HCT116 (cell line): ENCODE measurements around the gene MSI2.

ENCODE experiments used
- CTCF ChIP-seq, 3 experiments: fragments of 200-600 bp in 1 of 3; sonication (generic) in 1 of 3; IDR thresholded peaks in 2 of 3; conservative IDR thresholded peaks in 1 of 3; 2 replicates each; pipeline ENCODE4 v1.5.1; 2012 to 2017; ENCODE audit warnings: low read depth in 2 of 3, low read length in 2 of 3, antibody characterized with exemption in 1 of 3, borderline replicate concordance in 1 of 3, control low read depth in 1 of 3, mild to moderate bottlenecking in 1 of 3, mixed read lengths in 1 of 3, mixed run types in 1 of 3, moderate library complexity in 1 of 3; ENCODE audit not compliant: insufficient read depth in 1 of 3
- EZH2 ChIP-seq: fragments of 200-600 bp; sonication (generic); IDR thresholded peaks from 2 replicates; pipeline ENCODE4 v1.6.1; 2017; ENCODE audit warnings: antibody characterized with exemption, mixed run types
- EZH2phosphoT487 ChIP-seq: fragments of 200-600 bp; IDR thresholded peaks from 2 replicates; pipeline ENCODE4 v1.6.1; 2018; ENCODE audit warnings: antibody characterized with exemption, borderline replicate concordance
- POLR2AphosphoS5 ChIP-seq: IDR thresholded peaks from 2 replicates; pipeline ENCODE4 v1.6.1; 2011; ENCODE audit warnings: mild to moderate bottlenecking, low read depth, low read length, moderate library complexity
- SP1 ChIP-seq: IDR thresholded peaks from 2 replicates; pipeline ENCODE4 v1.6.1; 2012; ENCODE audit warnings: low read depth
- SRF ChIP-seq: IDR thresholded peaks from 2 replicates; pipeline ENCODE4 v1.6.1; 2012; ENCODE audit warnings: low read depth
- ZBTB33 ChIP-seq: IDR thresholded peaks from 2 replicates; pipeline ENCODE4 v1.6.1; 2011; ENCODE audit warnings: mild to moderate bottlenecking, low read length, moderate library complexity; ENCODE audit not compliant: insufficient replicate concordance; ENCODE audit errors: extremely low read depth
- ZNF274 ChIP-seq: fragments of 200-500 bp; sonication (Bioruptor generic); IDR thresholded peaks from 2 replicates; pipeline ENCODE4 v1.6.1; 2014; ENCODE audit warnings: mild to moderate bottlenecking, low read depth, low read length, inconsistent platforms
- TF ChIP-seq, protein P1 (sequence below): IDR thresholded peaks from 2 replicates; pipeline ENCODE4 v1.6.1; 2012; ENCODE audit warnings: low read depth
- TF ChIP-seq, protein P2 (sequence below): IDR thresholded peaks from 2 replicates; pipeline ENCODE4 v1.6.1; 2012

DNA sequence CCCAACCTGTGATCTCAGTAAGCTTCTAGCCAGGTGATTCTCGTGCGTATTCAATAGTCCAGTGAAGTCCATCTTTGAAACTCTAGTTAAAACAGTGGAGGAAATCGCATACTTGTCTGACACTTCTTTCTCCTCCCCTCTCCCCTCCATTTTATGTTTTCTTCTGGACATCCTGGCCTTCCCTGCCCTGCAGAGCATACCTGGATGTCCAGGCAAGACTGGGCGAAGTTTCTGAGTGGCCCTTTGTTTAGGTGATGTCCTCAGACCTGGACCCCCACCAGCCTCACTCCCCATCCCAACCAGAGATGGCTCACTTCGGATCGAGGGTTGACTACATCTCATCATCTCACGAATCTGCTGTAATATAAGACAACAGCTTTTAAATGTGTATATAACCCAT is 423.0 kb downstream of the MSI2 start:
- TF ChIP-seq EZH2phosphoT487, result no peak
- no peak for TF ChIP-seq SRF
- TF ChIP-seq SP1, result no peak
- no peak for TF ChIP-seq POLR2AphosphoS5
- TF ChIP-seq CTCF (IDR thresholded peaks at IDR 0.05 in 2 of 3, conservative IDR thresholded peaks at IDR 0.05 in 1 of 3; ENCODE audit: borderline replicate concordance in 1 of 3, insufficient read depth in 1 of 3, low read depth in 2 of 3, low read length in 2 of 3), result no peak
- TF ChIP-seq, protein P1, sequence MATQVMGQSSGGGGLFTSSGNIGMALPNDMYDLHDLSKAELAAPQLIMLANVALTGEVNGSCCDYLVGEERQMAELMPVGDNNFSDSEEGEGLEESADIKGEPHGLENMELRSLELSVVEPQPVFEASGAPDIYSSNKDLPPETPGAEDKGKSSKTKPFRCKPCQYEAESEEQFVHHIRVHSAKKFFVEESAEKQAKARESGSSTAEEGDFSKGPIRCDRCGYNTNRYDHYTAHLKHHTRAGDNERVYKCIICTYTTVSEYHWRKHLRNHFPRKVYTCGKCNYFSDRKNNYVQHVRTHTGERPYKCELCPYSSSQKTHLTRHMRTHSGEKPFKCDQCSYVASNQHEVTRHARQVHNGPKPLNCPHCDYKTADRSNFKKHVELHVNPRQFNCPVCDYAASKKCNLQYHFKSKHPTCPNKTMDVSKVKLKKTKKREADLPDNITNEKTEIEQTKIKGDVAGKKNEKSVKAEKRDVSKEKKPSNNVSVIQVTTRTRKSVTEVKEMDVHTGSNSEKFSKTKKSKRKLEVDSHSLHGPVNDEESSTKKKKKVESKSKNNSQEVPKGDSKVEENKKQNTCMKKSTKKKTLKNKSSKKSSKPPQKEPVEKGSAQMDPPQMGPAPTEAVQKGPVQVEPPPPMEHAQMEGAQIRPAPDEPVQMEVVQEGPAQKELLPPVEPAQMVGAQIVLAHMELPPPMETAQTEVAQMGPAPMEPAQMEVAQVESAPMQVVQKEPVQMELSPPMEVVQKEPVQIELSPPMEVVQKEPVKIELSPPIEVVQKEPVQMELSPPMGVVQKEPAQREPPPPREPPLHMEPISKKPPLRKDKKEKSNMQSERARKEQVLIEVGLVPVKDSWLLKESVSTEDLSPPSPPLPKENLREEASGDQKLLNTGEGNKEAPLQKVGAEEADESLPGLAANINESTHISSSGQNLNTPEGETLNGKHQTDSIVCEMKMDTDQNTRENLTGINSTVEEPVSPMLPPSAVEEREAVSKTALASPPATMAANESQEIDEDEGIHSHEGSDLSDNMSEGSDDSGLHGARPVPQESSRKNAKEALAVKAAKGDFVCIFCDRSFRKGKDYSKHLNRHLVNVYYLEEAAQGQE, result no peak
- TF ChIP-seq ZNF274, result no peak
- no peak for TF ChIP-seq ZBTB33
- TF ChIP-seq EZH2, result no peak
- TF ChIP-seq, protein P2, sequence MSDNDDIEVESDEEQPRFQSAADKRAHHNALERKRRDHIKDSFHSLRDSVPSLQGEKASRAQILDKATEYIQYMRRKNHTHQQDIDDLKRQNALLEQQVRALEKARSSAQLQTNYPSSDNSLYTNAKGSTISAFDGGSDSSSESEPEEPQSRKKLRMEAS, result no peak
